Uterus (tissue), 4 donors: ENCODE results near the gene RIC8B. TPM values are rescaled to one million over a fixed set of nuclear protein-coding genes. Genes with fewer than 3 reads are reported as not detected.

ENCODE experiments used
- DNase-seq, 2 donors: peaks; one replicate each; pipeline ENCODE4 v3.0.0-alpha.2; 2019 to 2020
- H3K27ac ChIP-seq, 2 donors: fragments of 200-600 bp; sonication (generic); 1 replicate in 1 of 2; 2 replicates in 1 of 2; pipeline ENCODE4 v1.5.1; 2016 to 2018
- H3K27me3 ChIP-seq, 2 donors: fragments of 200-600 bp; sonication (generic); one replicate each; pipeline ENCODE4 v1.5.1; 2018 to 2019; ENCODE audit warnings: control low read depth in 1 of 2
- H3K36me3 ChIP-seq, 2 donors: fragments of 200-600 bp; sonication (generic); one replicate each; pipeline ENCODE4 v1.5.1; 2019; ENCODE audit warnings: control low read depth in 1 of 2
- H3K4me1 ChIP-seq, 2 donors: fragments of 200-600 bp; sonication (generic); one replicate each; pipeline ENCODE4 v1.5.1; 2018 to 2019; ENCODE audit warnings: control low read depth in 1 of 2
- H3K4me3 ChIP-seq, 2 donors: fragments of 200-600 bp; sonication (generic); 1 replicate in 1 of 2; 2 replicates in 1 of 2; pipeline ENCODE4 v1.5.1; 2018 to 2019; ENCODE audit warnings: mild to moderate bottlenecking in 1 of 2
- H3K9me3 ChIP-seq, 2 donors: fragments of 200-600 bp; sonication (generic); one replicate each; pipeline ENCODE4 v1.5.1; 2019; ENCODE audit warnings: control low read depth in 1 of 2
- CTCF ChIP-seq, 4 experiments: fragments of 200-600 bp in 2 of 4; fragments of 450-650 bp in 2 of 4; sonication (generic) in 2 of 4; IDR thresholded peaks; one replicate each; pipeline ENCODE4 v1.5.1; 2016 to 2019; ENCODE audit warnings: antibody characterized with exemption in 4 of 4, mild to moderate bottlenecking in 2 of 4, moderate library complexity in 1 of 4
- POLR2A ChIP-seq, 2 donors: fragments of 450-650 bp; IDR thresholded peaks; one replicate each; pipeline ENCODE4 v1.6.1; 2016; ENCODE audit warnings: antibody characterized with exemption in 2 of 2, mild to moderate bottlenecking in 1 of 2, moderate library complexity in 1 of 2
- intact Hi-C: fragments of 100-400 bp; cut with DNase I; formaldehyde crosslinking; loops from one replicate; pipeline ENCODE4 v1.15.1; 2023; ENCODE audit warnings: low total_unique reads
- total RNA-seq, 4 donors: library from RNA; depleted of rRNA in 3 of 4; stranded (reverse); fragments of >200 nt in 3 of 4; gene quantifications; one replicate each; pipeline versions ENCODE4 v1.1.0 to v1.2.4, GENCODE V29; 2014 to 2023
- donor health status: DM: yes; HTN: yes; CAD: no.

RIC8B gene
- total RNA-seq, 4 donors from 2014 or later = 23.1 to 49.7 (median 34.0) TPM

GRCh38 chr12:106893451-106893850 lies 119.0 kb downstream of the RIC8B start:
- no peak overlapping the region for H3K4me3 ChIP-seq
- H3K27ac ChIP-seq = no peak overlapping the region
- H3K36me3 ChIP-seq = no peaks in the 10 kb centered on the region
- no peak for TF ChIP-seq CTCF (IDR thresholded peaks at IDR 0.05)
- TF ChIP-seq POLR2A (IDR thresholded peaks at IDR 0.05) = no peak
- intact Hi-C loops = no loop called here
- H3K9me3 ChIP-seq = no peaks in the 10 kb centered on the region
- DNase-seq = no peak
- no peaks in the 10 kb centered on the region for H3K27me3 ChIP-seq
- no peaks in the 10 kb centered on the region for H3K4me1 ChIP-seq

GRCh38 chr12:106894774-106895173 lies 120.3 kb downstream of the RIC8B start:
- H3K4me1 ChIP-seq = no peaks in the 10 kb centered on the region
- no peaks in the 10 kb centered on the region for H3K9me3 ChIP-seq
- no peaks in the 10 kb centered on the region for H3K36me3 ChIP-seq
- intact Hi-C loops = no loop called here
- no peaks in the 10 kb centered on the region for H3K27me3 ChIP-seq
- H3K4me3 ChIP-seq = no peak overlapping the region
- no peak for DNase-seq
- no peak for TF ChIP-seq CTCF (IDR thresholded peaks at IDR 0.05)
- no peak for TF ChIP-seq POLR2A (IDR thresholded peaks at IDR 0.05)
- no peak overlapping the region for H3K27ac ChIP-seq

GRCh38 chr12:106896603-106897002 lies 122.1 kb downstream of the RIC8B start:
- TF ChIP-seq CTCF (IDR thresholded peaks at IDR 0.05) = no peak
- no peak for TF ChIP-seq POLR2A (IDR thresholded peaks at IDR 0.05)
- no peaks in the 10 kb centered on the region for H3K4me1 ChIP-seq
- no peaks in the 10 kb centered on the region for H3K27me3 ChIP-seq
- no peak overlapping the region for H3K27ac ChIP-seq
- H3K36me3 ChIP-seq = no peaks in the 10 kb centered on the region
- DNase-seq = no peak
- H3K9me3 ChIP-seq = no peaks in the 10 kb centered on the region
- intact Hi-C loops = no loop called here
- no peak overlapping the region for H3K4me3 ChIP-seq

- Histone ChIP-seq H3K4me1 (no peaks in the 10 kb centered on the region), H3K36me3 (no peaks in the 10 kb centered on the region), H3K9me3 (no peaks in the 10 kb centered on the region), H3K27me3 (no peaks in the 10 kb centered on the region), H3K27ac (no peak overlapping the region), H3K4me3 (no peak overlapping the region)
- intact Hi-C loops = no loop called here
- no peak for TF ChIP-seq POLR2A (IDR thresholded peaks at IDR 0.05)
- TF ChIP-seq CTCF (IDR thresholded peaks at IDR 0.05) = no peak
- no peak for DNase-seq
These were observed 122.6 kb downstream of the RIC8B start for GRCh38 chr12:106897082-106897481.

- Histone ChIP-seq H3K36me3 (no peaks in the 10 kb centered on the region), H3K27ac (no peak overlapping the region), H3K27me3 (no peaks in the 10 kb centered on the region), H3K4me3 (no peak overlapping the region), H3K9me3 (no peaks in the 10 kb centered on the region), H3K4me1 (no peaks in the 10 kb centered on the region)
- intact Hi-C loops = no loop called here
- DNase-seq = no peak
- TF ChIP-seq CTCF (IDR thresholded peaks at IDR 0.05) (no peak), POLR2A (IDR thresholded peaks at IDR 0.05) (no peak)
These were observed 123.8 kb downstream of the RIC8B start for GRCh38 chr12:106897981-106898901.
